HK-2 (cell line): ENCODE results near the gene SOX14.

Experiments used
- DNase-seq: peaks from one replicate; pipeline ENCODE4 v3.0.0-alpha.2; 2018; ENCODE audit not compliant: unreplicated experiment

The SOX14 gene

DNA sequence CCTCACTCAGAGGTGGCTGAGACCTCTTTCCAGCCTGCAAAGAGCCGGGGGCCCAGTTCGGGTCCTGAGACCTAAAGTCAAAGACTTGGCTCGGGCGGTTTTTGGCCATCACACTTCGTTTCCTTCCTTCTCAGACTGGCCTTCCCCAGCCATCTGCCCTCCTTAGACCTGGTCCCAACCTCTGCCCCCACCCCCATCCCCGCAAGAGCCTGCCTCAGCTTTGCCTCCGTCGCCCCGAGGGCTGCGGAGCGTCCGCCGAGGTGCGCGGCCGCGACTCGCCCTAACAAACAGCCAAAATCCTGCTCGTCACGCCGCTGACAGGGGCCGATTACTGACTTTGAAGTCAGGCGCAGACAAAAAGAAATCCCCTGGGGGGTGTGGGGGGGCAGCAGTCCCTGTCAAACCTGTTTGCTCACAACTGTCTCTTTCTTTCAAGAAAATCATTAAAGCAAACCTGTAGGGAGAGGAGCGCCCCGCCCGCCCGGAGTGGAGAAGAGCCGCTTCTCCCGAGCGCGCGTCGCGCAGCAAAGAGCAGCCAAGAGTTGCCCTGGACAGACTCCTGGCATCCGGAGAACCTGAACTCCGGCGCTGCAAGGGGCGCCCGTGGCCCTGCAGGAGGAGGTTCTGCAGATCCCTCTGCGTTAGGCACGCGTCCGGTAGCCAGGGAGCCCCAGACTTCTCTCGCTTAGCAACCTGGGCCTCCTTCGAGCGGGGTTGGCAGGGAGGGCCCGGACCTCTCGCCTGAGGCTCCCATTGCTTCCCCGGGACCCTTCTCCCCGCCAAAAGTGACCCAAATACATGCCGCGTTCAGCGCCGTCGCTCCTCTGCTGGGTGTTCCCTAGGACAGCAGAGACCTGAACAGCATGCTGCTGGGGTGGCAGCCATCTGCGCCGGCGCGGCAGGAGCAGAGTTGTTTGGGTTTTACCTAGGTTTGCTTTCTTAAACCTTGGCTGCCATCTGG is 4.5 kb downstream of the SOX14 start:
- DNase-seq = no peak

- DNase-seq = no peak
These were observed 5.4 kb downstream of the SOX14 start for GRCh38 chr3:137769322-137770065.

GRCh38 chr3:137770066-137770834 is 6.1 kb downstream of the SOX14 start:
- DNase-seq = no peak

DNA sequence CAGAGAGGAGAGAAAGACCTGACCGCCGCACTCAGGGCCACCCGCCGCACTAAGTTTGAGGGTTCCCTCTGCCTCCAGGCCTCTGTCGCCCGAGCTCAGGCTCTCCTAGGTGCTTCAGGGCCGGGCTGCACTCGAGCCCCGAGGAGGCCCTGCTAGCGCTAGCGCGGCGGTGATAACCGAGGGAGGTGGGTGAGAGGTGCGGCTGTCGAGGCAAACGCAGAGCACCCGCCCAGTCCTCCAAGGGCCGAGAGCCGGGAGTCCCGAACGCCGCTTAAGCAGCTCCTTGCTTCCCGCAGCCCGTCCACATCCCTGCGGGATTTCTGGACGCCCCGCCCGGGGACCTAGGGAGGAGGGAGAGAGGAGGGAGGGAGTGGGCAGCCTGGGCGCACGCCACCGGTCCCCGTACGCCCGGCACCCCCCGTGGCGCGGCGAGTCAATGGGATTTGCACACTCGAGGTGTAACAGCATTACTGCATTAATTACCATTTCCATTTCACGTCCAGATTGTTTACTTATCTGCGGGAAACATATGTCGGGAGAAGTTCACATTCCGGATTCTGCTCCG is 6.8 kb downstream of the SOX14 start:
- DNase-seq = no peak

DNA sequence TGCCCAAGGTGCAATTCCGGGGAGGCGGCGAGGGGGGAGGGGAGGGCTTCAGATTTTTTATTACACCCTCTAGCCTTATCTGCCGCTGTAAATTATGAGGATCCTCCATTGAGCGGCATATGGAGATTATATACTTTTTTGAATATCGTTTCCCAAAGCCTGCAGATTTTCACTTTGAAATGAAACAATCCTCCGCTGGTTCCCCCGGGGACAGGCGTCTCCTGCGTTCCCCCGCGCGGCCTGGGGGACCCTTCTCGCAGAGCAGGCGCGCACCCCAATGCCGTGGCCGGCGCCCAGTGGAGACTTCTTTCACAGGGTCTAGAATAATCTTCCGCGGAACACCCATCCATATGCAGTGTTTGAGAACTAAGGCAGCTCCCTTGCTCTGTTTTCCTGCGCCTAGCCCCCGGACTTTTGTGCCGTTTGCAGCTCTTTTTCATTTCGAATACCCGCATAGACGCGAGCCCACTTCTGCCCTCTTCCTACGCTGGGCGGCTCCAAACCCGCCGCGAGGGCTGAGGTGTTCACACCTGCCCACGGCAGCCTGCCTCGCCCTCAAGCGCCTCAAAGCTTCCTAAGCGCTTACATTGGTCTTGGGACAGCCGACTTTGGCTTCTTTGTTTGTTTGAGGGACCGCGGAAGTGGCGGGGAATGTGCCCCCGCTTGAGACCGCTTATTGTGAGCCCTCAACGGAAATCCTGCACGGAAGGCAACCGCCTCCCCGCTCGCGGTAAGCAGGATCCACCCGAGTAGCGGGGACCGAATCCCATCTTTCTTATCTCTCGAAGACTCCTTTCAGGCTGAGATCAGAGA is 7.5 kb downstream of the SOX14 start:
- DNase-seq = no peak

DNA sequence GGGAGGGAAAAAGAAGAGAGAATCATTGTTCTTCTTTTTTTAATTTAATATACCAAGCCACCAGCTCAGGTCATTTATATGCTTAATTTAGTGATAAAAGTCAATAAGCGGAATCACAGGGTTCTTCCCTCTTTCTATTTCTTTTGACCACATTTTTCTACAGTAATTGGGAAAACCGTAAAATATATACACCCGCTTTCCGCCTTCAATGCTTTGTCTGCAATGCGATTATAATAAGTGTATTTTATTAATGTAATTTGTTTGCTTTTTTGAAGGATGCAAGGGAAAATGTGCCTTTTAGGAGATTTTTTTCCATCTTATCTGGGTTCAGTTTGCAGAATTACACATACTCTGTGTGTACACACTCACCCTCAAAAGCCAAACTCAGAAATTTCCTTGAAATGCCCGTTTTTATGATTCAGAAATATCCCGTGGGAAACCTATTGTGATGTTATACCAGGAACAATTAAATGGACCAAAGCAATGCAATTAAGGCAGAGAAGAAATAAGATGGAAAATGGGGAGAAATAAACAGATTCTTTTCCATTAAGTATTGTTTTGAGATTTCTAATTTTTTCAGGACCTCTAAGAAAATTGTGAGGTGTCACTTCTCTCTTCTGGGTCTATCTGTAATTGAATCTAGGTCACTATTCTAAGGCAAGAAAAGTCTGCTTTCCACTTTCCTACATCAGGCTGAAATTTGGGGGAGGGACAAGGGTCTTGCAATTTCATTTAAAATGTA is 8.3 kb downstream of the SOX14 start:
- DNase-seq = no peak

DNA sequence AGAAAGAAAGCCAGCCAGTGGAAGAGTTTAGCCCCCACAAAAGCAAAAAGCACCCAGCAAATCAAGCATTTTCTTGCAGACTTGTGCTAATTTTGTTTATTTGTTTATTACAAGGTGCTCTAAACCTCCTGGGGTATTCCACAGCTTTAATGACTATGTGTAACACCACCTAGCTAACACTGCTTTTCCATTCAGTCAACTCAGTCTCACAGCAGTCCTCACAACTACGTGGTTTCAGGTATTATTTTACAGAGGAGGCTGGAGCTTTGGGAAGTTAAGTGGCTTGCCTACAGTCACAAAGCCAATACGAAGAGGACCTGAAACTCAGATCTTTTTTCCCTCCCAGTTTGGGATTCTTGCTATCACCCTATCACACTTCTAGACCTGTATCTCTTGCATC is 14.8 kb downstream of the SOX14 start:
- no peak for DNase-seq

DNA sequence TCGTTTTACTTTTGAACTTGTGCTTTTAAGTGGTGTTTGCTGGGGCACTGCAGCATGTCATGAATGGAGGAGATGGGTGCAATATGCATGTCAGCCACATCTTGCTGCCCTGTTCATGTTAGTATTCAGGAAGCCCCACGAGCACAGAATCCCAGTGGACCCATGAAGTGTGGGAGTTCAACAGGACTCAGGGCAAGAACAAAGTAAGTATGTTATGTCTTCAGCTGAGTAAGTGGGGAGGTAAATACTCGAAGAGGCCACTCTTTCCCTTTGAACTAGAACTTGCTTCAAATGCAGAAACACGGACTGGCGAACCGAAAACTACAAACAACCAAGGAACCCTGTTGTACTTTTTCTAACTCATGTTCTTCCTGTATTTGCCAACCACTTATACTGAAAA is 23.4 kb downstream of the SOX14 start:
- no peak for DNase-seq

- DNase-seq = no peak
These were observed 25.1 kb downstream of the SOX14 start for GRCh38 chr3:137789236-137789635.

DNA sequence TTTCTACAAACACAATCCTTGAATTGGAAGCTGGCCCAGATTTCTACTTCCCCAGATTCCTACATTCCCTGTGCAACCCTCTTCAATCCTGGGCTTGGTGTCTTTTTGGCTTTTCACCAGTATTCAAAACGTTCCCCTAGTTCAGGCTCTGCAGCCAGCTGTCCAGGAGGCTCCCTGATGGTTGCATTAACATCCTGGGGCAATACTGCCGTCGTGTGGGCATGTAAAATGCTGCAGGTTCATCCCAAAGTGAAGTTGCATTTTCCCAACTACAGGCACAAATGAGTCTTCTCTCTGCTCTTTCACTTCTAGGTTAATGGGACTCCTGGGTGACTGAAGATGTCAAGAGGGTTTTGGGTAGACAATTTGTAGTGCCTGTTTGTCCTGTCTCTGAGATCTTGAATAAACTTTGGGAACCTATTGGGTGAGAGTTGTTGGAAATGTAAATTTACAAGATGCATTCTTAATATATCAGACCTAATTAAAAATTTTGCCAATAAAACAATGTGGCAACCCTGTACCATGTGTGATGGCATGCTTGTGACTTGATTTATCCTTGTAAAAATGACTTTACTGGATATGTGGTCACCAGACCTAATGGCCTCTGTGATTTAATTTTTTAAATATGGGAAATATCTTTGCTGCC is 28.6 kb downstream of the SOX14 start:
- no peak for DNase-seq

DNA sequence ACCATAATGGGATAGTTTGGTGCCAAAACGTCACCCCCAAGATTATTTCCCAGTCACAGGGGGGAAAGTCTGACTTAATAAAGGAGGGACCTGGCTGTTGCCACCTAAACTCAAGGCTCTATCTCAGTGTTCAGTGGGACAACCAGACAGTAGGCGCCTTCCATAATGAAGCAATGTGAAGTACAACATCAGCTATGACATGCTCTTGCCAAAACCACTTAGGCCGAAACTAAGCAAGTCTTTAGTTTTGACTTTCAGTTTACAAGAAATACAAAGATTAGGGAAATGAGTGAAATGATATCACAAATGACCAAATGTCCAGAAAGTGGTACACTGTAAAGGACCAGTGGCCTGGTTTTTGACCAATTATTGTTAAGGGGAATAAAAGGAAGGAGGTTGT is 32.9 kb downstream of the SOX14 start:
- DNase-seq = no peak

DNA sequence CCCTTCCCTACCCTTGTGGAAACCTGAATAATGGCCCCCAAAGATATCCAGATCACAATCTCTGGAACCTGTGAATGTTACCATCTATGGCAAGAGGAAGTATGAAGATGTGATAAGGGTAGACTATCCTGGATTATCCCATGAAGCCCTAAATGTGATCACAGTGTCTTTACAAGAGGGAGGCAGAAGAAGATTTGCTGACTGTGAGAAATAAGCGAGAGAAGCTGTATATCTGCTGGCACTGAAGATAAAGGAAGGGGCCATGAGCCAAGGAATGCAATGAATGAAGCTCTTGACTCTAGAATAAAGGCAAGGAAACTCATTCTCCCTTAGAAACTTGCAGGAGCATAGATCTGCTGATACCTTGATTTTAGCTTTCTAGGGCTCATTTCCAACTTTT is 39.1 kb downstream of the SOX14 start:
- DNase-seq = no peak

GRCh38 chr3:137807998-137808397 is 43.9 kb downstream of the SOX14 start:
- DNase-seq = no peak

GRCh38 chr3:137809509-137809908 is 45.4 kb downstream of the SOX14 start:
- no peak for DNase-seq

- DNase-seq = no peak
These were observed 47.9 kb downstream of the SOX14 start for GRCh38 chr3:137812023-137812422.

DNA sequence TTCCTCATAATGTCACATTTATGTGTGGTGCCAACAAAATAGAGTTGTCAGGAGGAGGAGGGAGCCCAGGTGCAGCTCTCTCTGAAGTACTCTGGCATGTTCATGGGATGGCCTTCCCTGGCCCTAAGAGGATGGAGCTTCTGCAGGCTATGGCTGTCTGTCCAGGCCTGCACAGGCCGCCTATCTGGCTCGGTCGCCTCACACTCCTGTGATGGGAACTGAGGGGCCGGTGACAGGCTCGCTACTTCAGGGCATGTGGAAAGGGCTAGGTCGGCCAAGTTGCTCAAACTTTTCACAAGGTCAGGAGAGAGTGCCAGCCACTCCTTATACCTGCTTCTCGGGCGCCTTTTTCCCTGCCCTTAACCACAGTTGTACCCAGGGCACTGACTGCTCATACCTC is 51.1 kb downstream of the SOX14 start:
- no peak for DNase-seq
